GM19023 (cell line): Measurements from ENCODE around the gene C16orf89.

Experiments used
- ATAC-seq: cut with Tn5 transposase; IDR thresholded peaks from one replicate; pipeline ENCODE4 v1.9.1; 2021; ENCODE audit warnings: mild to moderate bottlenecking, moderate library complexity; ENCODE audit not compliant: unreplicated experiment

Gene C16orf89

GRCh38 chr16:5031601-5032000, 34.2 kb downstream of the C16orf89 start:
- ATAC-seq, result no peak

GRCh38 chr16:5030251-5030870, 35.4 kb downstream of the C16orf89 start:
- ATAC-seq, result no peak

- no peak for ATAC-seq
These were observed 36.7 kb downstream of the C16orf89 start for GRCh38 chr16:5028950-5029475.

GRCh38 chr16:5027575-5028235, 38.1 kb downstream of the C16orf89 start:
- ATAC-seq, result no peak

- ATAC-seq, result no peak
These were observed 38.7 kb downstream of the C16orf89 start for GRCh38 chr16:5027086-5027485.

- ATAC-seq, result no peak
These were observed 39.1 kb downstream of the C16orf89 start for GRCh38 chr16:5026664-5027063.

GRCh38 chr16:5025171-5025632, 40.6 kb downstream of the C16orf89 start:
- ATAC-seq, result no peak

- ATAC-seq, result no peak
These were observed 41.1 kb downstream of the C16orf89 start for GRCh38 chr16:5024632-5025031.

GRCh38 chr16:5022521-5022920, 43.2 kb downstream of the C16orf89 start:
- no peak for ATAC-seq

GRCh38 chr16:5020551-5020950, 45.2 kb downstream of the C16orf89 start:
- ATAC-seq, result no peak

- no peak for ATAC-seq
These were observed 46.0 kb downstream of the C16orf89 start for GRCh38 chr16:5019775-5020174.

GRCh38 chr16:5018793-5019192, 47.0 kb downstream of the C16orf89 start:
- ATAC-seq, result no peak

- no peak for ATAC-seq
These were observed 48.1 kb downstream of the C16orf89 start for GRCh38 chr16:5017678-5017969.

- ATAC-seq, result no peak
These were observed 48.6 kb downstream of the C16orf89 start for GRCh38 chr16:5016967-5017677.

- ATAC-seq, result no peak
These were observed 49.9 kb downstream of the C16orf89 start for GRCh38 chr16:5015887-5016286.

GRCh38 chr16:5015351-5015750, 50.4 kb downstream of the C16orf89 start:
- ATAC-seq, result no peak

- no peak for ATAC-seq
These were observed 52.9 kb downstream of the C16orf89 start for GRCh38 chr16:5012887-5013286.

GRCh38 chr16:5011637-5012036, 54.1 kb downstream of the C16orf89 start:
- ATAC-seq, result no peak

- no peak for ATAC-seq
These were observed 55.0 kb downstream of the C16orf89 start for GRCh38 chr16:5010576-5011329.

GRCh38 chr16:5008311-5008731, 57.4 kb downstream of the C16orf89 start:
- ATAC-seq, result no peak

- no peak for ATAC-seq
These were observed 58.5 kb downstream of the C16orf89 start for GRCh38 chr16:5007256-5007655.
